Psoas muscle (tissue), 8 donors: Measurements from ENCODE around the gene PLCB3. TPM values are rescaled to one million over a fixed set of nuclear protein-coding genes. Genes with fewer than 3 reads are reported as not detected.

Experiments used
- ATAC-seq, 4 donors: fragments of 200-7000 bp; cut with Tn5 transposase; one replicate each; pipeline ENCODE4 v1.9.1; 2020; ENCODE audit warnings: moderate library complexity in 3 of 4, mild to moderate bottlenecking in 2 of 4
- DNase-seq, 2 donors: peaks; one replicate each; pipeline ENCODE4 v3.0.0-alpha.2; 2020
- H3K27ac ChIP-seq: fragments of 200-600 bp; one replicate; pipeline ENCODE4 v1.8.0; 2022
- H3K27me3 ChIP-seq, 3 donors: fragments of 200-600 bp in 1 of 3; one replicate each; pipeline versions ENCODE4 v1.6.1 to v1.8.0; 2013 to 2022; ENCODE audit warnings: low read length in 2 of 3, mild to moderate bottlenecking in 2 of 3, moderate library complexity in 1 of 3; ENCODE audit not compliant: insufficient read depth in 3 of 3
- H3K36me3 ChIP-seq, 2 donors: fragments of 200-600 bp in 1 of 2; one replicate each; pipeline versions ENCODE4 v1.6.1 to v1.8.0; 2013 to 2022; ENCODE audit warnings: low read depth in 1 of 2, mild to moderate bottlenecking in 1 of 2, moderate library complexity in 1 of 2; ENCODE audit not compliant: insufficient read depth in 1 of 2
- H3K4me1 ChIP-seq: fragments of 200-600 bp; one replicate; pipeline ENCODE4 v1.8.0; 2022
- H3K4me3 ChIP-seq: fragments of 200-600 bp; one replicate; pipeline ENCODE4 v1.8.0; 2022; ENCODE audit warnings: mild to moderate bottlenecking
- H3K9me3 ChIP-seq: fragments of 200-600 bp; one replicate; pipeline ENCODE4 v1.8.0; 2022
- WGBS, 3 donors: extraction: QIAGEN DNeasy Blood & Tissue Kit; methylation state at CpG; one replicate each; pipeline versions ENCODE4 v1.1.6 to v1.1.7; 2013; 5-methylcytosine and 5-hydroxymethylcytosine counted together
- intact Hi-C, 2 donors: fragments of 100-400 bp; cut with DNase I; formaldehyde crosslinking; loops; one replicate each; pipeline versions ENCODE4 v1.11.0 to v1.14.2; 2022
- polyA plus RNA-seq, 3 donors: library from polyadenylated mRNA; stranded (reverse); fragments of 200-250 nt; gene quantifications; one replicate each; pipeline ENCODE4 v1.2.3, GENCODE V29; 2013
- total RNA-seq, 4 donors: library from RNA; stranded (reverse); fragmentation: NEBNext Ultra II Directional in 2 of 4; extraction: Animal tissue kit (Norgen Biotek cat#: 25700) in 2 of 4; gene quantifications; one replicate each; pipeline versions ENCODE4 v1.2.1 to v1.2.4, GENCODE V29; 2021 to 2023
- TF ChIP-seq, protein P1 (sequence below): fragments of 200-600 bp; IDR thresholded peaks from one replicate; pipeline ENCODE4 v1.8.0; 2022; ENCODE audit warnings: antibody characterized with exemption
- donor health status: healthy with polysubstance abuse.
- donor health status: DM: no; HTN: no; CAD: no; lungs with moderate emphysema.
- donor health status: Bipolar disorder and iron deficiency.
- donor health status: healthy.
- donor health status: DM: yes; HTN: yes; CAD: no.
- donor health status: DM: no; HTN: no; CAD: no.
- donor health status: DM: no; HTN: no; CAD: no.
- donor health status: DM: yes; HTN: yes; CAD: no.

Gene PLCB3
- total and polyA plus RNA-seq, 7 donors = 3.8 to 10.4 (median 5.9) TPM

DNA sequence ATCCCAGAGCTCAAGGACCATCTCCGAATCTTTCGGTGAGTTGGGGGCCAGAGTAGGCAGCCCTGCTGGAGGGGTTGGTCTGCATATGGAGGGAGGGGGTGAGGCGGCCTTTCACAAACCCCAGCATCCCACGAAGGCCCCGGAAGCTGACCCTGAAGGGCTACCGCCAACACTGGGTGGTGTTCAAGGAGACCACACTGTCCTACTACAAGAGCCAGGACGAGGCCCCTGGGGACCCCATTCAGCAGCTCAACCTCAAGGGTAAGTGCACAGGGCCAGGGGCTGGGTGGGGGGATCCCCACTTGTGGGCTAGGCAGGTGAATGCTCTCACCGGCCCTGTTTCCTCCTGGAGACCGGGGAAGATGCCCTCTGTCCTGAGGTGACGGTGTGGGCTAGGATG is 31.6 kb upstream of the PLCB3 start:
- H3K36me3 ChIP-seq = peaks cover 0 to 34% of the 10 kb centered on the region in 2 donors
- no peaks in the 10 kb centered on the region for H3K27me3 ChIP-seq
- no peak for DNase-seq
- peaks cover 17% of the 10 kb centered on the region for H3K4me1 ChIP-seq
- TF ChIP-seq, protein P1, sequence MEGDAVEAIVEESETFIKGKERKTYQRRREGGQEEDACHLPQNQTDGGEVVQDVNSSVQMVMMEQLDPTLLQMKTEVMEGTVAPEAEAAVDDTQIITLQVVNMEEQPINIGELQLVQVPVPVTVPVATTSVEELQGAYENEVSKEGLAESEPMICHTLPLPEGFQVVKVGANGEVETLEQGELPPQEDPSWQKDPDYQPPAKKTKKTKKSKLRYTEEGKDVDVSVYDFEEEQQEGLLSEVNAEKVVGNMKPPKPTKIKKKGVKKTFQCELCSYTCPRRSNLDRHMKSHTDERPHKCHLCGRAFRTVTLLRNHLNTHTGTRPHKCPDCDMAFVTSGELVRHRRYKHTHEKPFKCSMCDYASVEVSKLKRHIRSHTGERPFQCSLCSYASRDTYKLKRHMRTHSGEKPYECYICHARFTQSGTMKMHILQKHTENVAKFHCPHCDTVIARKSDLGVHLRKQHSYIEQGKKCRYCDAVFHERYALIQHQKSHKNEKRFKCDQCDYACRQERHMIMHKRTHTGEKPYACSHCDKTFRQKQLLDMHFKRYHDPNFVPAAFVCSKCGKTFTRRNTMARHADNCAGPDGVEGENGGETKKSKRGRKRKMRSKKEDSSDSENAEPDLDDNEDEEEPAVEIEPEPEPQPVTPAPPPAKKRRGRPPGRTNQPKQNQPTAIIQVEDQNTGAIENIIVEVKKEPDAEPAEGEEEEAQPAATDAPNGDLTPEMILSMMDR = no peak
- H3K9me3 ChIP-seq = no peaks in the 10 kb centered on the region
- ATAC-seq = no peak
- H3K4me3 ChIP-seq = no peak overlapping the region
- H3K27ac ChIP-seq = no peak overlapping the region
- intact Hi-C loops = no loop called here
- WGBS, 3 donors = 94 to 98% (median 95%) methylated on average over 10 of the region's 10 CpGs

DNA sequence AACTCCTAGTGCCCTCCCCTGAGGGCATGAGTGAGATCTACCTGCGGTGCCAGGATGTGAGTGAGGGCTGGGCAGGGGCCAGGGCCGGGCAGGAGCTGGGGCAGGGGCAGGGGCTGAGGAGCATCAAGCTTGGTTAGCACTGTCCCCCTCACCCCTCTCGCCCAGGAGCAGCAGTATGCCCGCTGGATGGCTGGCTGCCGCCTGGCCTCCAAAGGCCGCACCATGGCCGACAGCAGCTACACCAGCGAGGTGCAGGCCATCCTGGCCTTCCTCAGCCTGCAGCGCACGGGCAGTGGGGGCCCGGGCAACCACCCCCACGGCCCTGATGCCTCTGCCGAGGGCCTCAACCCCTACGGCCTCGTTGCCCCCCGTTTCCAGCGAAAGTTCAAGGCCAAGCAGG is 31.1 kb upstream of the PLCB3 start:
- DNase-seq (no peak), ATAC-seq (no peak)
- intact Hi-C loops = no loop called here
- WGBS, 3 donors = 89 to 91% (median 91%) methylated on average over 17 of the region's 17 CpGs
- H3K9me3 ChIP-seq = no peaks in the 10 kb centered on the region
- H3K27ac ChIP-seq = no peak overlapping the region
- H3K4me1 ChIP-seq = peaks cover 21% of the 10 kb centered on the region
- no peaks in the 10 kb centered on the region for H3K27me3 ChIP-seq
- TF ChIP-seq, protein P1 = no peak
- H3K36me3 ChIP-seq = peaks cover 0 to 34% of the 10 kb centered on the region in 2 donors
- H3K4me3 ChIP-seq = no peak overlapping the region

DNA sequence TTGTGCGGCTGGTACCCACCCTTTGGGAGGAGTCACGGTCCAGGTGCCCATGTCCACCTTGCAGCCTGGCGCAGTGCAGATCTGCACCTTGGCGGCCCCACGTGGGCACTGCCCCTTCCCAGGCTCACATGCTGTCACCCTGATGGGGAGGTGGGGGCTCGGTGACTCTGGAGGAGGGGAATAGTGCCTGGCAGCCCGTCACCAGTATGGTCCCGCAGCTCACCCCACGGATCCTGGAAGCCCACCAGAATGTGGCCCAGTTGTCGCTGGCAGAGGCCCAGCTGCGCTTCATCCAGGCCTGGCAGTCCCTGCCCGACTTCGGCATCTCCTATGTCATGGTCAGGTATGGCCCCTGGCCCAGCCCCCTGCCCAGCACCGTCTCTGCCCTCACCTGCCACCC is 30.5 kb upstream of the PLCB3 start:
- H3K4me3 ChIP-seq = no peak overlapping the region
- intact Hi-C loops = no loop called here
- no peak overlapping the region for H3K27ac ChIP-seq
- no peaks in the 10 kb centered on the region for H3K27me3 ChIP-seq
- no peaks in the 10 kb centered on the region for H3K9me3 ChIP-seq
- H3K4me1 ChIP-seq = peaks cover 24% of the 10 kb centered on the region
- TF ChIP-seq, protein P1 = no peak
- no peak for DNase-seq
- ATAC-seq = no peak
- peaks cover 0 to 34% of the 10 kb centered on the region in 2 donors for H3K36me3 ChIP-seq
- WGBS, 3 donors = 57 to 77% (median 58%) methylated on average over 11 to 14 of the region's 14 CpGs

DNA sequence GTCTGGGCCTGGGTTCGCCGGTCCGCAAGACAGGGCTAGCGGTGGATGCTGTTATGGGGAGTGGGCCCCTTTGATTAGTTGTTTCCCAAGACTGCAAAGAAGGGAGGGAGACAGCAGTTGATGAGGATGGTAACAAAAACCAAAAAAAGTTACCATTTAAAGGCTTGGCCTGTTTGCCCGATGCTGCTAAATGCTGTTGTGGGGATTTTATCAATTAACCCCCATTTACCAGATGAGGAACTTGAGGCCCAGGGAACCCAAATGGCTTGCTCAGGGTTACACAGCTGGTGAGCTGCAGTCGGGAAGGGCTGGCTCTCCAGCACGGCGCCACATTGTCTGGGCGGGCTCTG is 28.7 kb upstream of the PLCB3 start:
- ATAC-seq (no peak), DNase-seq (no peak)
- Histone ChIP-seq H3K36me3 (peaks cover 0 to 34% of the 10 kb centered on the region in 2 donors), H3K4me1 (peaks cover 35% of the 10 kb centered on the region), H3K27ac (peak overlapping the region; percentile 77), H3K4me3 (no peak overlapping the region), H3K9me3 (no peaks in the 10 kb centered on the region), H3K27me3 (no peaks in the 10 kb centered on the region)
- TF ChIP-seq, protein P1 = no peak
- WGBS, 3 donors = 58 to 67% (median 59%) methylated on average over 9 of the region's 9 CpGs
- intact Hi-C loops = no loop called here

DNA sequence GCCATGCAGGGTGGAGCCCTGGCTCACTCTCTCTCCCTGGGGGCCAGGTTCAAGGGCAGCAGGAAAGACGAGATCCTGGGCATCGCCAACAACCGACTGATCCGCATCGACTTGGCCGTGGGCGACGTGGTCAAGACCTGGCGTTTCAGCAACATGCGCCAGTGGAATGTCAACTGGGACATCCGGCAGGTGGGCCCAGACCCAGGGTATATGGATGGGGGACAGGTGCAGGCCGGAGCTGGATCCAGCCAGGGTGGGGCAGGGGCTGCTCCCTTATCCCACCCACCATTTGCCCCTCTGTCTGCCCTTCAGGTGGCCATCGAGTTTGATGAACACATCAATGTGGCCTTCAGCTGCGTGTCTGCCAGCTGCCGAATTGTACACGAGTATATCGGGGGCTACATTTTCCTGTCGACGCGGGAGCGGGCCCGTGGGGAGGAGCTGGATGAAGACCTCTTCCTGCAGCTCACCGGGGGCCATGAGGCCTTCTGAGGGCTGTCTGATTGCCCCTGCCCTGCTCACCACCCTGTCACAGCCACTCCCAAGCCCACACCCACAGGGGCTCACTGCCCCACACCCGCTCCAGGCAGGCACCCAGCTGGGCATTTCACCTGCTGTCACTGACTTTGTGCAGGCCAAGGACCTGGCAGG is 28.2 kb upstream of the PLCB3 start:
- peak overlapping the region; percentile 77 for H3K27ac ChIP-seq
- peak; percentile 50 to 68 for DNase-seq
- no peaks in the 10 kb centered on the region for H3K9me3 ChIP-seq
- H3K27me3 ChIP-seq = no peaks in the 10 kb centered on the region
- TF ChIP-seq, protein P1 = no peak
- 31 to 44% (median 37%) methylated on average over 24 of the region's 24 CpGs for WGBS, 3 donors
- intact Hi-C loops = no loop called here
- peaks cover 0 to 34% of the 10 kb centered on the region in 2 donors for H3K36me3 ChIP-seq
- ATAC-seq = peak in 2 of 4 donors; percentile 14 to 36
- H3K4me3 ChIP-seq = no peak overlapping the region
- peaks cover 40% of the 10 kb centered on the region for H3K4me1 ChIP-seq
